ENCODE results near the gene PPP3R1.

DNA sequence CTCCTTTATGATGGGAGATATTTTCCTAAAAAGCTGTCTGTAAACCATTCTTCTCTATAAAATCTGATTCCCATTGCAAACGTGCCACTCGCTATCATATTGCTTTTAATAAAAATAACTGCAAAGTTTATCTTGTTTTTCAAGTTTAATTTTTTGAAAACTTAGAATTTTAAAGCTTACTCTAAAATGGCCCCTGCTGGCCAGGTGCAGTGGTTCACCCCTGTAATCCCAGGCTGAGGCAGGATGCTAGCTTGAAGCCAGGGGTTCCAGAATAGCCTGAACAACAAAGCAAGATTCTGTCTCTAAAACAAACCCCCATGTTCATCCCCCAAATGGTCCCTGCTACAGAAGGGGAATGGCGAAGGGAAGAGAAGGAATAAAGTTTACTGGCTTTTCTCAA, 41.9 kb upstream of the PPP3R1 start:
- TF ChIP-seq, protein P1, sequence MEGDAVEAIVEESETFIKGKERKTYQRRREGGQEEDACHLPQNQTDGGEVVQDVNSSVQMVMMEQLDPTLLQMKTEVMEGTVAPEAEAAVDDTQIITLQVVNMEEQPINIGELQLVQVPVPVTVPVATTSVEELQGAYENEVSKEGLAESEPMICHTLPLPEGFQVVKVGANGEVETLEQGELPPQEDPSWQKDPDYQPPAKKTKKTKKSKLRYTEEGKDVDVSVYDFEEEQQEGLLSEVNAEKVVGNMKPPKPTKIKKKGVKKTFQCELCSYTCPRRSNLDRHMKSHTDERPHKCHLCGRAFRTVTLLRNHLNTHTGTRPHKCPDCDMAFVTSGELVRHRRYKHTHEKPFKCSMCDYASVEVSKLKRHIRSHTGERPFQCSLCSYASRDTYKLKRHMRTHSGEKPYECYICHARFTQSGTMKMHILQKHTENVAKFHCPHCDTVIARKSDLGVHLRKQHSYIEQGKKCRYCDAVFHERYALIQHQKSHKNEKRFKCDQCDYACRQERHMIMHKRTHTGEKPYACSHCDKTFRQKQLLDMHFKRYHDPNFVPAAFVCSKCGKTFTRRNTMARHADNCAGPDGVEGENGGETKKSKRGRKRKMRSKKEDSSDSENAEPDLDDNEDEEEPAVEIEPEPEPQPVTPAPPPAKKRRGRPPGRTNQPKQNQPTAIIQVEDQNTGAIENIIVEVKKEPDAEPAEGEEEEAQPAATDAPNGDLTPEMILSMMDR (IDR thresholded peaks at IDR 0.05; ENCODE audit: low read depth, low read length, poor library complexity, severe bottlenecking) = peak; percentile 13
- TF ChIP-seq EZH2phosphoT487 (IDR thresholded peaks at IDR 0.05; ENCODE audit: borderline replicate concordance, low read length) = no peak

Data from DOHH2 (cell line).